Esophagus muscularis mucosa (tissue), 4 donors: ENCODE results near the gene CCRL2. TPM values are rescaled to one million over a fixed set of nuclear protein-coding genes. Genes with fewer than 3 reads are reported as not detected.

ENCODE experiments used
- DNase-seq: peaks from one replicate; pipeline ENCODE4 v3.0.0-alpha.2; 2017; ENCODE audit errors: extremely low spot score
- H3K27ac ChIP-seq, 4 donors: fragments of 200-600 bp; sonication (generic); replicated peaks in 1 of 4; 1 replicate in 3 of 4; 2 replicates in 1 of 4; pipeline ENCODE4 v1.5.1; 2016 to 2019; ENCODE audit warnings: mild to moderate bottlenecking in 1 of 4
- H3K27me3 ChIP-seq, 4 donors: fragments of 200-600 bp; sonication (generic); one replicate each; pipeline versions ENCODE4 v1.5.1 to v1.6.0; 2016 to 2019
- H3K36me3 ChIP-seq, 4 donors: fragments of 200-600 bp; sonication (generic); one replicate each; pipeline ENCODE4 v1.5.1; 2016 to 2019
- H3K4me1 ChIP-seq, 4 donors: fragments of 200-600 bp; sonication (generic); one replicate each; pipeline ENCODE4 v1.5.1; 2016 to 2019
- H3K4me3 ChIP-seq, 4 donors: fragments of 200-600 bp; sonication (generic); 1 replicate in 2 of 4; 2 replicates in 2 of 4; pipeline ENCODE4 v1.5.1; 2016 to 2019; ENCODE audit warnings: mild to moderate bottlenecking in 4 of 4, moderate library complexity in 1 of 4
- H3K9me3 ChIP-seq, 4 donors: fragments of 200-600 bp; sonication (generic); 1 replicate in 3 of 4; 2 replicates in 1 of 4; pipeline ENCODE4 v1.5.1; 2016 to 2019
- CTCF ChIP-seq, 3 experiments: fragments of 200-600 bp in 2 of 3; fragments of 450-650 bp in 1 of 3; sonication (generic) in 2 of 3; IDR thresholded peaks; one replicate each; pipeline ENCODE4 v1.5.1; 2017 to 2019; ENCODE audit warnings: antibody characterized with exemption in 3 of 3, mild to moderate bottlenecking in 2 of 3, moderate library complexity in 1 of 3
- EP300 ChIP-seq: sonication (generic); formaldehyde crosslinking; IDR thresholded peaks from one replicate; pipeline ENCODE4 v1.6.1; 2017; ENCODE audit warnings: antibody characterized with exemption
- POLR2A ChIP-seq: fragments of 450-650 bp; IDR thresholded peaks from one replicate; pipeline ENCODE4 v1.6.1; 2017; ENCODE audit warnings: antibody characterized with exemption, moderate library complexity, mild to moderate bottlenecking, low read depth
- POLR2AphosphoS5 ChIP-seq, 2 donors: sonication (generic); formaldehyde crosslinking; IDR thresholded peaks; one replicate each; pipeline ENCODE4 v1.6.1; 2017; ENCODE audit warnings: antibody characterized with exemption in 2 of 2
- WGBS: methylation state at CpG from one replicate; pipeline ENCODE4 v1.1.5; 2018; 5-methylcytosine and 5-hydroxymethylcytosine counted together
- intact Hi-C: fragments of 100-400 bp; cut with DNase I; formaldehyde crosslinking; loops from one replicate; pipeline ENCODE4 v1.15.1; 2023
- total RNA-seq, 4 donors: library from RNA; depleted of rRNA; stranded (reverse); fragments of >200 nt; gene quantifications; one replicate each; pipeline versions ENCODE4 v1.1.0 to v1.2.1, GENCODE V29; 2016

CCRL2 gene
- total RNA-seq, 4 donors from 2014 or later, result 1.1 to 3.0 (median 2.0) TPM

GRCh38 chr3:46409739-46410489 is 2.9 kb downstream of the CCRL2 start:
- no peak for TF ChIP-seq CTCF (IDR thresholded peaks at IDR 0.05)
- TF ChIP-seq POLR2A, result no peak
- no peak for TF ChIP-seq POLR2AphosphoS5 (IDR thresholded peaks at IDR 0.05)
- TF ChIP-seq EP300, result no peak
- peaks cover 10 to 25% (median 16%) of the 10 kb centered on the region in 4 donors for H3K4me1 ChIP-seq
- intact Hi-C loops, result no loop called here
- H3K9me3 ChIP-seq, result no peaks in the 10 kb centered on the region
- WGBS, result 92% methylated on average over 9 of the region's 9 CpGs
- peaks cover 0 to 13% (median 0%) of the 10 kb centered on the region in 4 donors for H3K27me3 ChIP-seq
- no peak for DNase-seq
- no peaks in the 10 kb centered on the region for H3K36me3 ChIP-seq
- H3K4me3 ChIP-seq, result no peak overlapping the region
- no peak overlapping the region for H3K27ac ChIP-seq

- Histone ChIP-seq H3K27me3 (peaks cover 0 to 13% (median 0%) of the 10 kb centered on the region in 4 donors), H3K4me3 (no peak overlapping the region), H3K27ac (no peak overlapping the region), H3K36me3 (no peaks in the 10 kb centered on the region), H3K4me1 (peaks cover 5 to 25% (median 16%) of the 10 kb centered on the region in 4 donors), H3K9me3 (no peaks in the 10 kb centered on the region)
- intact Hi-C loops, result no loop called here
- no peak for TF ChIP-seq CTCF (IDR thresholded peaks at IDR 0.05)
- TF ChIP-seq EP300, result no peak
- no peak for TF ChIP-seq POLR2AphosphoS5 (IDR thresholded peaks at IDR 0.05)
- no peak for TF ChIP-seq POLR2A
- 100% methylated on average over 1 of the region's 2 CpGs for WGBS
- no peak for DNase-seq
These were observed 3.6 kb downstream of the CCRL2 start for GRCh38 chr3:46410669-46411068.

GRCh38 chr3:46411271-46411670 is 4.2 kb downstream of the CCRL2 start:
- DNase-seq, result no peak
- no peak overlapping the region for H3K4me3 ChIP-seq
- TF ChIP-seq EP300, result no peak
- 92% methylated on average over 2 of the region's 2 CpGs for WGBS
- intact Hi-C loops, result no loop called here
- no peaks in the 10 kb centered on the region for H3K9me3 ChIP-seq
- no peak overlapping the region for H3K27ac ChIP-seq
- peaks cover 0 to 12% (median 0%) of the 10 kb centered on the region in 4 donors for H3K27me3 ChIP-seq
- H3K36me3 ChIP-seq, result no peaks in the 10 kb centered on the region
- H3K4me1 ChIP-seq, result peaks cover 6 to 25% (median 13%) of the 10 kb centered on the region in 4 donors

- TF ChIP-seq POLR2AphosphoS5 (IDR thresholded peaks at IDR 0.05), result no peak
- TF ChIP-seq EP300, result no peak
- no peak for TF ChIP-seq CTCF (IDR thresholded peaks at IDR 0.05)
- TF ChIP-seq POLR2A, result no peak
- H3K36me3 ChIP-seq, result no peaks in the 10 kb centered on the region
- no peak overlapping the region for H3K4me3 ChIP-seq
- 61% methylated on average over 3 of the region's 3 CpGs for WGBS
- intact Hi-C loops, result no loop called here
- H3K27me3 ChIP-seq, result no peaks in the 10 kb centered on the region
- H3K9me3 ChIP-seq, result no peaks in the 10 kb centered on the region
- DNase-seq, result no peak
- H3K27ac ChIP-seq, result no peak overlapping the region
- H3K4me1 ChIP-seq, result peaks cover 0 to 21% (median 10%) of the 10 kb centered on the region in 4 donors
These were observed 5.8 kb downstream of the CCRL2 start for GRCh38 chr3:46412786-46413298.

GRCh38 chr3:46413951-46414350 is 6.9 kb downstream of the CCRL2 start:
- WGBS, result 63% methylated on average over 5 of the region's 5 CpGs
- intact Hi-C loops, result no loop called here
- TF ChIP-seq CTCF (IDR thresholded peaks at IDR 0.05), result no peak
- TF ChIP-seq EP300, result no peak
- TF ChIP-seq POLR2A, result no peak
- TF ChIP-seq POLR2AphosphoS5 (IDR thresholded peaks at IDR 0.05), result no peak
- Histone ChIP-seq H3K27ac (no peak overlapping the region), H3K36me3 (no peaks in the 10 kb centered on the region), H3K4me1 (peaks cover 0 to 13% (median 8%) of the 10 kb centered on the region in 4 donors), H3K9me3 (no peaks in the 10 kb centered on the region), H3K4me3 (no peak overlapping the region), H3K27me3 (no peaks in the 10 kb centered on the region)
- DNase-seq, result no peak
